Measurements from ENCODE around the gene SLC22A8.

The SLC22A8 gene

GRCh38 chr11:63017306-63017974 lies 1.8 kb upstream of the SLC22A8 start:
- no peaks in the 10 kb centered on the region for H3K36me3 ChIP-seq (ENCODE audit: control insufficient read depth in 5 of 5, insufficient read depth in 5 of 5, low read length in 5 of 5)
- no peak overlapping the region for H3K4me3 ChIP-seq (ENCODE audit: low read depth in 1 of 5, low read length in 5 of 5)
- H3K9ac ChIP-seq (ENCODE audit: low read length in 5 of 5), result no peak overlapping the region
- H3K9me3 ChIP-seq (ENCODE audit: control insufficient read depth in 5 of 5, low read length in 5 of 5), result no peaks in the 10 kb centered on the region
- H3K27ac ChIP-seq (ENCODE audit: low read depth, low read length), result no peak overlapping the region
- H3K4me1 ChIP-seq (ENCODE audit: control insufficient read depth in 5 of 5, insufficient read depth in 5 of 5, low read length in 5 of 5), result peaks cover 0 to 12% (median 3%) of the 10 kb centered on the region in 5 donors
- peaks cover 7 to 23% (median 17%) of the 10 kb centered on the region in 5 donors for H3K27me3 ChIP-seq (ENCODE audit: control insufficient read depth in 5 of 5, insufficient read depth in 4 of 5, low read length in 5 of 5)

- H3K4me1 ChIP-seq (ENCODE audit: control insufficient read depth in 5 of 5, insufficient read depth in 5 of 5, low read length in 5 of 5), result peaks cover 0 to 12% (median 0%) of the 10 kb centered on the region in 5 donors
- H3K9me3 ChIP-seq (ENCODE audit: control insufficient read depth in 5 of 5, low read length in 5 of 5), result no peaks in the 10 kb centered on the region
- H3K4me3 ChIP-seq (ENCODE audit: low read depth in 1 of 5, low read length in 5 of 5), result no peak overlapping the region
- H3K36me3 ChIP-seq (ENCODE audit: control insufficient read depth in 5 of 5, insufficient read depth in 5 of 5, low read length in 5 of 5), result no peaks in the 10 kb centered on the region
- no peak overlapping the region for H3K9ac ChIP-seq (ENCODE audit: low read length in 5 of 5)
- peaks cover 7 to 21% (median 17%) of the 10 kb centered on the region in 5 donors for H3K27me3 ChIP-seq (ENCODE audit: control insufficient read depth in 5 of 5, insufficient read depth in 4 of 5, low read length in 5 of 5)
- no peak overlapping the region for H3K27ac ChIP-seq (ENCODE audit: low read depth, low read length)
Measured at GRCh38 chr11:63014408-63015055, 1.1 kb downstream of the SLC22A8 start.

- H3K4me3 ChIP-seq (ENCODE audit: low read depth in 1 of 5, low read length in 5 of 5), result no peak overlapping the region
- peaks cover 7 to 15% (median 8%) of the 10 kb centered on the region in 5 donors for H3K27me3 ChIP-seq (ENCODE audit: control insufficient read depth in 5 of 5, insufficient read depth in 4 of 5, low read length in 5 of 5)
- no peaks in the 10 kb centered on the region for H3K9me3 ChIP-seq (ENCODE audit: control insufficient read depth in 5 of 5, low read length in 5 of 5)
- H3K9ac ChIP-seq (ENCODE audit: low read length in 5 of 5), result no peak overlapping the region
- H3K4me1 ChIP-seq (ENCODE audit: control insufficient read depth in 5 of 5, insufficient read depth in 5 of 5, low read length in 5 of 5), result peaks cover 0 to 12% (median 0%) of the 10 kb centered on the region in 5 donors
- H3K27ac ChIP-seq (ENCODE audit: low read depth, low read length), result no peak overlapping the region
- no peaks in the 10 kb centered on the region for H3K36me3 ChIP-seq (ENCODE audit: control insufficient read depth in 5 of 5, insufficient read depth in 5 of 5, low read length in 5 of 5)
Measured at GRCh38 chr11:63012839-63013238, 2.8 kb downstream of the SLC22A8 start.

GRCh38 chr11:63012430-63012829 lies 3.2 kb downstream of the SLC22A8 start:
- no peak overlapping the region for H3K9ac ChIP-seq (ENCODE audit: low read length in 5 of 5)

GRCh38 chr11:63010934-63011439 lies 4.7 kb downstream of the SLC22A8 start:
- no peak overlapping the region for H3K9ac ChIP-seq (ENCODE audit: low read length in 5 of 5)
- no peak overlapping the region for H3K27ac ChIP-seq (ENCODE audit: low read depth, low read length)
- H3K27me3 ChIP-seq (ENCODE audit: control insufficient read depth in 5 of 5, insufficient read depth in 4 of 5, low read length in 5 of 5), result peaks cover 0 to 13% (median 4%) of the 10 kb centered on the region in 5 donors
- H3K4me3 ChIP-seq (ENCODE audit: low read depth in 1 of 5, low read length in 5 of 5), result no peak overlapping the region
- no peaks in the 10 kb centered on the region for H3K36me3 ChIP-seq (ENCODE audit: control insufficient read depth in 5 of 5, insufficient read depth in 5 of 5, low read length in 5 of 5)
- H3K9me3 ChIP-seq (ENCODE audit: control insufficient read depth in 5 of 5, low read length in 5 of 5), result no peaks in the 10 kb centered on the region
- peaks cover 0 to 5% (median 0%) of the 10 kb centered on the region in 5 donors for H3K4me1 ChIP-seq (ENCODE audit: control insufficient read depth in 5 of 5, insufficient read depth in 5 of 5, low read length in 5 of 5)

More at GRCh38 chr11:63012430-63012829, 3.2 kb downstream of the SLC22A8 start:
- Histone ChIP-seq H3K27me3 (ENCODE audit: control insufficient read depth in 5 of 5, insufficient read depth in 4 of 5, low read length in 5 of 5) (peaks cover 6 to 15% (median 8%) of the 10 kb centered on the region in 5 donors), H3K9me3 (ENCODE audit: control insufficient read depth in 5 of 5, low read length in 5 of 5) (no peaks in the 10 kb centered on the region), H3K4me3 (ENCODE audit: low read depth in 1 of 5, low read length in 5 of 5) (no peak overlapping the region), H3K4me1 (ENCODE audit: control insufficient read depth in 5 of 5, insufficient read depth in 5 of 5, low read length in 5 of 5) (peaks cover 0 to 12% (median 0%) of the 10 kb centered on the region in 5 donors), H3K36me3 (ENCODE audit: control insufficient read depth in 5 of 5, insufficient read depth in 5 of 5, low read length in 5 of 5) (no peaks in the 10 kb centered on the region), H3K27ac (ENCODE audit: low read depth, low read length) (no peak overlapping the region)

GRCh38 chr11:63007920-63008319 lies 7.7 kb downstream of the SLC22A8 start:
- Histone ChIP-seq H3K9ac (ENCODE audit: low read length in 5 of 5) (no peak overlapping the region), H3K36me3 (ENCODE audit: control insufficient read depth in 5 of 5, insufficient read depth in 5 of 5, low read length in 5 of 5) (no peaks in the 10 kb centered on the region), H3K4me3 (ENCODE audit: low read depth in 1 of 5, low read length in 5 of 5) (no peak overlapping the region), H3K4me1 (ENCODE audit: control insufficient read depth in 5 of 5, insufficient read depth in 5 of 5, low read length in 5 of 5) (no peaks in the 10 kb centered on the region), H3K27ac (ENCODE audit: low read depth, low read length) (no peak overlapping the region), H3K27me3 (ENCODE audit: control insufficient read depth in 5 of 5, insufficient read depth in 4 of 5, low read length in 5 of 5) (no peaks in the 10 kb centered on the region), H3K9me3 (ENCODE audit: control insufficient read depth in 5 of 5, low read length in 5 of 5) (no peaks in the 10 kb centered on the region)

- H3K9me3 ChIP-seq (ENCODE audit: control insufficient read depth in 5 of 5, low read length in 5 of 5), result no peaks in the 10 kb centered on the region
- no peak overlapping the region for H3K4me3 ChIP-seq (ENCODE audit: low read depth in 1 of 5, low read length in 5 of 5)
- no peaks in the 10 kb centered on the region for H3K36me3 ChIP-seq (ENCODE audit: control insufficient read depth in 5 of 5, insufficient read depth in 5 of 5, low read length in 5 of 5)
- H3K9ac ChIP-seq (ENCODE audit: low read length in 5 of 5), result no peak overlapping the region
- H3K27me3 ChIP-seq (ENCODE audit: control insufficient read depth in 5 of 5, insufficient read depth in 4 of 5, low read length in 5 of 5), result peaks cover 0 to 5% (median 0%) of the 10 kb centered on the region in 5 donors
- no peak overlapping the region for H3K27ac ChIP-seq (ENCODE audit: low read depth, low read length)
- H3K4me1 ChIP-seq (ENCODE audit: control insufficient read depth in 5 of 5, insufficient read depth in 5 of 5, low read length in 5 of 5), result no peaks in the 10 kb centered on the region
Measured at GRCh38 chr11:63001456-63001855, 14.2 kb downstream of the SLC22A8 start.

GRCh38 chr11:62999649-63000048 lies 16.0 kb downstream of the SLC22A8 start:
- H3K9me3 ChIP-seq (ENCODE audit: control insufficient read depth in 5 of 5, low read length in 5 of 5), result no peaks in the 10 kb centered on the region
- H3K27ac ChIP-seq (ENCODE audit: low read depth, low read length), result no peak overlapping the region
- no peak overlapping the region for H3K4me3 ChIP-seq (ENCODE audit: low read depth in 1 of 5, low read length in 5 of 5)
- peaks cover 0 to 5% (median 0%) of the 10 kb centered on the region in 5 donors for H3K27me3 ChIP-seq (ENCODE audit: control insufficient read depth in 5 of 5, insufficient read depth in 4 of 5, low read length in 5 of 5)
- H3K36me3 ChIP-seq (ENCODE audit: control insufficient read depth in 5 of 5, insufficient read depth in 5 of 5, low read length in 5 of 5), result no peaks in the 10 kb centered on the region
- no peaks in the 10 kb centered on the region for H3K4me1 ChIP-seq (ENCODE audit: control insufficient read depth in 5 of 5, insufficient read depth in 5 of 5, low read length in 5 of 5)
- no peak overlapping the region for H3K9ac ChIP-seq (ENCODE audit: low read length in 5 of 5)

- H3K4me3 ChIP-seq (ENCODE audit: low read depth in 1 of 5, low read length in 5 of 5), result no peak overlapping the region
- no peaks in the 10 kb centered on the region for H3K36me3 ChIP-seq (ENCODE audit: control insufficient read depth in 5 of 5, insufficient read depth in 5 of 5, low read length in 5 of 5)
- peaks cover 0 to 5% (median 0%) of the 10 kb centered on the region in 5 donors for H3K27me3 ChIP-seq (ENCODE audit: control insufficient read depth in 5 of 5, insufficient read depth in 4 of 5, low read length in 5 of 5)
- no peaks in the 10 kb centered on the region for H3K9me3 ChIP-seq (ENCODE audit: control insufficient read depth in 5 of 5, low read length in 5 of 5)
- no peak overlapping the region for H3K27ac ChIP-seq (ENCODE audit: low read depth, low read length)
- H3K9ac ChIP-seq (ENCODE audit: low read length in 5 of 5), result no peak overlapping the region
- H3K4me1 ChIP-seq (ENCODE audit: control insufficient read depth in 5 of 5, insufficient read depth in 5 of 5, low read length in 5 of 5), result no peaks in the 10 kb centered on the region
Measured at GRCh38 chr11:62999156-62999555, 16.5 kb downstream of the SLC22A8 start.

- Histone ChIP-seq H3K4me3 (ENCODE audit: low read depth in 1 of 5, low read length in 5 of 5) (no peak overlapping the region), H3K36me3 (ENCODE audit: control insufficient read depth in 5 of 5, insufficient read depth in 5 of 5, low read length in 5 of 5) (no peaks in the 10 kb centered on the region), H3K9ac (ENCODE audit: low read length in 5 of 5) (no peak overlapping the region), H3K27me3 (ENCODE audit: control insufficient read depth in 5 of 5, insufficient read depth in 4 of 5, low read length in 5 of 5) (peaks cover 0 to 10% (median 0%) of the 10 kb centered on the region in 5 donors), H3K4me1 (ENCODE audit: control insufficient read depth in 5 of 5, insufficient read depth in 5 of 5, low read length in 5 of 5) (no peaks in the 10 kb centered on the region), H3K9me3 (ENCODE audit: control insufficient read depth in 5 of 5, low read length in 5 of 5) (no peaks in the 10 kb centered on the region), H3K27ac (ENCODE audit: low read depth, low read length) (no peak overlapping the region)
Measured at GRCh38 chr11:62996271-62996670, 19.4 kb downstream of the SLC22A8 start.

All from subcutaneous abdominal adipose tissue (tissue), 5 donors.